Stomach (tissue), 9 donors: ENCODE data around the gene CHRNA5. TPM values are rescaled to one million over a fixed set of nuclear protein-coding genes. Genes with fewer than 3 reads are reported as not detected.

Experiments used
- DNase-seq, 2 donors: peaks; one replicate each; pipeline versions ENCODE4 v3.0.0 to v3.0.0-alpha.2; 2013 to 2019
- H3K27ac ChIP-seq, 5 donors: fragments of 200-600 bp in 4 of 5; sonication (generic) in 4 of 5; one replicate each; pipeline ENCODE4 v1.5.1; 2013 to 2019; ENCODE audit warnings: mild to moderate bottlenecking in 1 of 5, moderate library complexity in 1 of 5
- H3K27me3 ChIP-seq, 3 donors: fragments of 200-600 bp; sonication (generic); one replicate each; pipeline ENCODE4 v1.5.1; 2017 to 2019; ENCODE audit warnings: mixed run types in 1 of 3
- H3K36me3 ChIP-seq, 4 donors: fragments of 200-600 bp; sonication (generic); 1 replicate in 3 of 4; 2 replicates in 1 of 4; pipeline ENCODE4 v1.5.1; 2016 to 2019
- H3K4me1 ChIP-seq, 4 donors: fragments of 200-600 bp; sonication (generic); one replicate each; pipeline ENCODE4 v1.5.1; 2016 to 2019
- H3K4me3 ChIP-seq, 4 donors: fragments of 200-600 bp; sonication (generic) in 3 of 4; one replicate each; pipeline ENCODE4 v1.5.1; 2016 to 2019; ENCODE audit warnings: mild to moderate bottlenecking in 1 of 4
- H3K9me3 ChIP-seq, 4 donors: fragments of 200-600 bp; sonication (generic); one replicate each; pipeline ENCODE4 v1.5.1; 2016 to 2019
- CTCF ChIP-seq, 7 experiments: fragments of 450-650 bp in 4 of 7; fragments of 200-600 bp in 3 of 7; sonication (generic) in 3 of 7; IDR thresholded peaks; one replicate each; pipeline ENCODE4 v1.5.1; 2016 to 2019; ENCODE audit warnings: antibody characterized with exemption in 7 of 7, control low read depth in 2 of 7, mild to moderate bottlenecking in 1 of 7
- EP300 ChIP-seq: sonication (generic); formaldehyde crosslinking; IDR thresholded peaks from one replicate; pipeline ENCODE4 v1.6.1; 2017; ENCODE audit warnings: antibody characterized with exemption
- POLR2A ChIP-seq, 4 donors: fragments of 450-650 bp; IDR thresholded peaks; one replicate each; pipeline ENCODE4 v1.6.1; 2016; ENCODE audit warnings: antibody characterized with exemption in 4 of 4, control low read depth in 2 of 4, mild to moderate bottlenecking in 1 of 4, moderate library complexity in 1 of 4
- POLR2AphosphoS5 ChIP-seq, 3 donors: sonication (generic); formaldehyde crosslinking; IDR thresholded peaks; one replicate each; pipeline ENCODE4 v1.6.1; 2016; ENCODE audit warnings: antibody characterized with exemption in 3 of 3
- WGBS, 5 donors: extraction: QIAGEN DNeasy Blood & Tissue Kit in 3 of 5; methylation state at CpG; one replicate each; pipeline versions ENCODE4 v1.1.5 to v1.1.7; 2013 to 2018; 5-methylcytosine and 5-hydroxymethylcytosine counted together
- intact Hi-C: fragments of 100-400 bp; cut with DNase I; formaldehyde crosslinking; loops from one replicate; pipeline ENCODE4 v1.15.1; 2023; ENCODE audit warnings: low total_unique reads
- polyA plus RNA-seq, 3 donors: library from polyadenylated mRNA; stranded (reverse); fragments of 200-250 nt; gene quantifications; one replicate each; pipeline ENCODE4 v1.2.3, GENCODE V29; 2013
- small RNA-seq, 4 donors: library from RNA; depleted of rRNA; stranded (forward); fragments of <200 nt; gene quantifications; one replicate each; pipeline ENCODE3, GENCODE V24; 2016
- total RNA-seq, 5 donors: library from RNA; depleted of rRNA; stranded (reverse); fragments of >200 nt; gene quantifications; one replicate each; pipeline versions ENCODE4 v1.1.0 to v1.2.3, GENCODE V29; 2014 to 2016
- donor health status: healthy with polysubstance abuse.
- donor health status: Bipolar disorder and iron deficiency.
- donor health status: healthy.

Gene CHRNA5
- total and polyA plus RNA-seq, 8 donors, result 1.1 to 1.8 (median 1.3) TPM; not detected in 4

GRCh38 chr15:78641749-78642275 lies 76.5 kb downstream of the CHRNA5 start:
- TF ChIP-seq POLR2A (IDR thresholded peaks at IDR 0.05) (no peak), EP300 (no peak), POLR2AphosphoS5 (IDR thresholded peaks at IDR 0.05) (no peak)
- intact Hi-C loops, result no loop called here
- peak in 1 of 2 donors; percentile 19 for DNase-seq
- Histone ChIP-seq H3K27me3 (peaks cover 0 to 24% (median 13%) of the 10 kb centered on the region in 3 donors), H3K36me3 (no peaks in the 10 kb centered on the region), H3K4me3 (no peak overlapping the region), H3K9me3 (no peaks in the 10 kb centered on the region), H3K4me1 (peaks cover 8 to 16% (median 13%) of the 10 kb centered on the region in 4 donors), H3K27ac (no peak overlapping the region)
- 54 to 66% (median 57%) methylated on average over 11 of the region's 11 CpGs for WGBS, 5 donors

- intact Hi-C loops, result no loop called here
These were observed 77.0 kb downstream of the CHRNA5 start for GRCh38 chr15:78642331-78642730.

More at GRCh38 chr15:78642331-78642730, 77.0 kb downstream of the CHRNA5 start:
- Histone ChIP-seq H3K9me3 (no peaks in the 10 kb centered on the region), H3K4me1 (peaks cover 8 to 16% (median 13%) of the 10 kb centered on the region in 4 donors), H3K36me3 (no peaks in the 10 kb centered on the region), H3K27ac (no peak overlapping the region), H3K4me3 (no peak overlapping the region), H3K27me3 (peaks cover 0 to 24% (median 13%) of the 10 kb centered on the region in 3 donors)
- no peak for TF ChIP-seq POLR2A (IDR thresholded peaks at IDR 0.05)
- no peak for TF ChIP-seq CTCF (IDR thresholded peaks at IDR 0.05)
- no peak for TF ChIP-seq EP300
- WGBS, 5 donors, result 70 to 82% (median 78%) methylated on average over 5 of the region's 5 CpGs
- peak in 1 of 2 donors; percentile 56 for DNase-seq

Small RNA genes lying within 50 kb of the gene (small RNA-seq; reads per million reads assigned to genes)
- gene AC067863.2, result 0 reads per million in 4 donors

Other genes with a start within 250 kb of the CHRNA5 start
- 1 to 10 TPM in 1 of 5 donors, not detected in 4; 2.8 TPM for gene CRABP1, start 225.2 kb upstream of the CHRNA5 start, total RNA-seq
- gene CRABP1, start 225.2 kb upstream of the CHRNA5 start, polyA plus RNA-seq, result 1 to 10 TPM in 1 of 3 donors, under 1 TPM in 1, not detected in 1; 0.62 to 4.9 TPM
- gene IREB2, start 127.3 kb upstream of the CHRNA5 start, total RNA-seq, result 100 to 1,000 TPM in 4 of 5 donors, 10 to 100 TPM in 1; 34.1 to 248 (median 130) TPM
- 1 to 10 TPM; 7.0 to 9.0 (median 8.5) TPM for gene IREB2, start 127.3 kb upstream of the CHRNA5 start, polyA plus RNA-seq
- 1 to 10 TPM in 4 of 5 donors, under 1 TPM in 1; under 0.01 to 7.6 (median 3.2) TPM for gene HYKK, start 57.9 kb upstream of the CHRNA5 start, total RNA-seq
- 10 to 100 TPM in 1 of 3 donors, 1 to 10 TPM in 2; 5.5 to 11.6 (median 5.9) TPM for gene HYKK, start 57.9 kb upstream of the CHRNA5 start, polyA plus RNA-seq
- 100 to 1,000 TPM in 2 of 5 donors, 10 to 100 TPM in 2, 1 to 10 TPM in 1; 7.2 to 393 (median 50.3) TPM for gene PSMA4, start 25.1 kb upstream of the CHRNA5 start, total RNA-seq
- gene PSMA4, start 25.1 kb upstream of the CHRNA5 start, polyA plus RNA-seq, result 100 to 1,000 TPM; 150 to 257 (median 228) TPM
- gene CHRNA3, start 55.5 kb downstream of the CHRNA5 start, total RNA-seq, result 1 to 10 TPM in 2 of 5 donors, under 1 TPM in 1, not detected in 2; 0.45 to 4.6 (median 2.6) TPM
- 1 to 10 TPM in 1 of 3 donors, under 1 TPM in 1, not detected in 1; 0.31 to 1.0 TPM for gene CHRNA3, start 55.5 kb downstream of the CHRNA5 start, polyA plus RNA-seq
- gene CHRNB4, start 75.7 kb downstream of the CHRNA5 start, total RNA-seq, result not detected
- gene CHRNB4, start 75.7 kb downstream of the CHRNA5 start, polyA plus RNA-seq, result under 1 TPM in 1 of 3 donors, not detected in 2; 0.78 TPM
- gene ADAMTS7, start 245.9 kb downstream of the CHRNA5 start, total RNA-seq, result 100 to 1,000 TPM in 1 of 5 donors, 1 to 10 TPM in 4; 1.7 to 102 (median 4.0) TPM
- 1 to 10 TPM in 1 of 3 donors, under 1 TPM in 2; 0.31 to 1.7 (median 0.65) TPM for gene ADAMTS7, start 245.9 kb downstream of the CHRNA5 start, polyA plus RNA-seq